NCI-H1930 (cell line): Measurements from ENCODE around the gene ITPRIPL1.

ENCODE experiments used
- DNase-seq, 2 experiments: peaks; one replicate each; lab custom pipeline; 2025; lab: John Stamatoyannopoulos, UW

ITPRIPL1 gene

DNA sequence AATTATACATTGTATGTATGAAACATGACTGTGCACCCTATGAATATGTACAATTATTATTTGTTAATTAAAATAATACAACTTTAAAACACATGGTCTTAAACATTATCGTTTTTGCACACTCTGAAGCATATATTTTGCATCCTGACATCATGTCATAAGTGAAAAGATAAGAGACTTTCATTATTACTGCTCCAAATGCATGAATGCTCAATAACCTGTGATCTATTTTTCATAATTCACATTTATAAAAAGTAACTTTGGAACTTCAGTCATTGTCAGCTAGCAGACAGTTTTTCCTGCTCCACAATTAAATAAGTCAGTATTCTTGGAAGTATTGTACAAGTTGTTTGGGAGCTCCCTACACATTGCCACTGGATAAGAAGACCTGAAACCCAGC lies 1.3 kb upstream of the ITPRIPL1 start:
- no peak for DNase-seq

DNA sequence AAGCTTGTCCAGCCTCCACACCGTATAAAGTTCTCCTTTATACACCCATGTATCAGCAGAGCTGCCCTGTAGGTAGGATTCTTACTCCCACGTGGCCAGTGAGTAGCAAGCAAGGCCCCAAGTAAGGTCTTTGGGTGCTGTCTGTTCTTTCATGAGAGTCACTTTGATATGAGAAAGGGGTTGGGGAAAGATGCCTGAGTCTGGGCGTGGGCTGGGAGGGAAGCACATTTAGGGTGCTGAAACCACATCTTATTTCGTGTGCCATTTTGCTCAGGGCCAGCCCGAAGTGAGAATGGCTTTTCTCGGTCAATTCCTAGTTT lies 436 bp upstream of the ITPRIPL1 start:
- no peak for DNase-seq

DNA sequence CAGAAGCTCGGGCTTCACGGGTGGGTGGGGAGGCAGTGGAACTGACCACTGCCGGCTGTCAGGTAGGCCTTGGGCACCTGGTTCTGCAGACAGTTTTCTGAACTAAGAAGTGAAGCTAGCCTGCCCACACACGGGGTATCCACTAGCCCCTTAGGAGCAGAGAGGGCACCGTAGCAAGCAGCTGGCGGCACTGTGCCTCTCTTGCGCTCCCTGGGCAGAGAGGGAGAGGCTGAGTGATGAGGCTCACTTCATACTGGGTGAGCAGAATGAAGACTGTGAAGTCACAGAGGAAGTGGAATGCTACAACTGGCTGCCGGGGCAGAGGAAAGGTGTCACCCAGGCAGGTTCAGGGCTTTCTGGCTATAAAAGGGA lies 753 bp downstream of the ITPRIPL1 start:
- no peak for DNase-seq

- DNase-seq: no peak
These were observed 1.4 kb downstream of the ITPRIPL1 start for GRCh38 chr2:96326564-96326963.

GRCh38 chr2:96326990-96327820 lies 2.1 kb downstream of the ITPRIPL1 start:
- no peak for DNase-seq

GRCh38 chr2:96329456-96329855 lies 4.3 kb downstream of the ITPRIPL1 start:
- no peak for DNase-seq

- DNase-seq: no peak
These were observed 4.8 kb downstream of the ITPRIPL1 start for GRCh38 chr2:96329874-96330273.

- DNase-seq: no peak
These were observed 5.3 kb downstream of the ITPRIPL1 start for GRCh38 chr2:96330407-96330806.

GRCh38 chr2:96333708-96334107 lies 8.6 kb downstream of the ITPRIPL1 start:
- no peak for DNase-seq

- DNase-seq: no peak
These were observed 11.1 kb downstream of the ITPRIPL1 start for GRCh38 chr2:96336104-96336775.

- DNase-seq: no peak
These were observed 11.8 kb downstream of the ITPRIPL1 start for GRCh38 chr2:96336873-96337272.

GRCh38 chr2:96340493-96341414 lies 15.6 kb downstream of the ITPRIPL1 start:
- DNase-seq: no peak

- DNase-seq: no peak
These were observed 16.5 kb downstream of the ITPRIPL1 start for GRCh38 chr2:96341641-96342040.

DNA sequence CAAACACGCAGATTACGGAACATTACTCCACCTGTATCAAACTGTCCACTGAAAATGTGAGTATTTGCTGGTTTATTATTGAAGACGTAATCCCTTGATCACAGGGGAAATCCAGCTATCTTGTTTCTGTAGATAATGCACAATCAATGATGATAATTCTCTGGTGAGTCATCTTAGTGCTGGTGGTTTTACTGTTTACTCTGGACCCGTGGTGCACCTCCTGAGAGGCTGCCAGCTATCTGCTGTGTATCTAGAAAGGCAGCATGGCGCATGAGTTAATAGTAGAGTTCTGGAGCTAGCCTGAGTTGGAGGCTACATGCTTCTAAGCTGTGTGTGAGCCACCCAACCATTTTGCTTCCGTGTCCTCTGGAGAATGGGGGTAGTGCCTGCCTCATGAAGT lies 17.0 kb downstream of the ITPRIPL1 start:
- no peak for DNase-seq

DNA sequence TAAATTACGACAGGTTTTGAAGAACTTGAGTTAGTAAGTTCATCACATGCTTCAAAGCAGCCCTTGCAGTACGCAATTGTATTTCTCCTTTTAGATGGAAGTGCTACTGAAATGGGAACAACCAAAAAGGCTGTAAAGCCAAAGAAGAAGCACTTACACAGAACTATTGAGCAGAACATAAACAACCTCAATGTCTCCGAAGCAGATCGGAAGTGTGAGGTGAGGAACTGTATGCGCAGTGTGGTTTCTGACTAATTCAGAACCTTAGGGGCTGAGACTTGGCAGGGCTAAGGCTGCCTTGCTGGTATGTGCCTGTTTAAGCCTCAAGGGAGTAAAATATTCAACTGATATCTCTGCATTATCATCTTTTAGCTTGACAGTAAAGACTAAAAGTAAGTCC lies 18.9 kb downstream of the ITPRIPL1 start:
- DNase-seq: no peak

DNA sequence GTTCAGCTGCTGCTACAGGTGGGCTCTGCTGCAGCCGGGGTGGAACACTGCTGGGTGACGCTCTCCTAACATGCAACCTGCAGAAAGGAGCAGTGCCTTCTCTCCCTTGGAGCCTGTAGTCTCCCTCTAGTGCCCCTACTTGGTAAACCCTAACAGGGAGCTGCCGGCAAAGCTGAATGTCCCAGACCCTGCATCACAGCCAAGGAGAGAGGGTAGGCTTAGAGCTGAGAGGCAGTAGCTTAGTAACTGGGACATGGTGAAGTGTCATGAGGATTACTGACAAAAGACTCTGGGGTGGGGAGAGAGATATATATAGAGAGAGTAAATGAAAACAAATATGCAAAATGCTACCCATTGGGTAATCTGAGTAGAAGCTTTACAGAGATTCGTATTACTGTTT lies 20.3 kb downstream of the ITPRIPL1 start:
- no peak for DNase-seq

- no peak for DNase-seq
These were observed 20.8 kb downstream of the ITPRIPL1 start for GRCh38 chr2:96345868-96346462.

- DNase-seq: no peak
These were observed 22.3 kb downstream of the ITPRIPL1 start for GRCh38 chr2:96347395-96347794.

- no peak for DNase-seq
These were observed 28.0 kb downstream of the ITPRIPL1 start for GRCh38 chr2:96353032-96353561.

DNA sequence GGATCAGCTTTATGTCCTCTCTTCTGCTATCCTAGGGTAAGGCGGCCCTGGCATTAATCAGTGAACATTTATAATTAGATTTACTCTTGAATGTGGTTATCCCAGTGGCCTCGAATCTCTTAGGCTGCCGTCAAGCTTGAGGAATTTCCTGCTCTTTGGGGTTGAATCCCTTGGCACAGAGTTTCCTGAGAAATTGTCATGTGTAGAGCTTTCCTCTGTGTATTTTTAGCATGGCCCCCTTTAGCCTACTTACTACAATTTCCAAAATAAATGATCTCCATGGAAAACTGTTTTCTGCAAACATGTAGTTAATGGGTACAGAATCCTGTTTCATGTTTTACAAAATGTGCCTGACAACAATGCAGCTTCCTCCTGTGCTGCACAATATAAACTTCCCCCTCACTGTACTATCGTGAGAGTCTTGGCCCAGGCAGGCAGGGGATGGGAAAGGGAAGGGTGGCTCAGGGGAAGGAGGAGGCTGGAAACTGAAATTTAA lies 28.5 kb downstream of the ITPRIPL1 start:
- no peak for DNase-seq

DNA sequence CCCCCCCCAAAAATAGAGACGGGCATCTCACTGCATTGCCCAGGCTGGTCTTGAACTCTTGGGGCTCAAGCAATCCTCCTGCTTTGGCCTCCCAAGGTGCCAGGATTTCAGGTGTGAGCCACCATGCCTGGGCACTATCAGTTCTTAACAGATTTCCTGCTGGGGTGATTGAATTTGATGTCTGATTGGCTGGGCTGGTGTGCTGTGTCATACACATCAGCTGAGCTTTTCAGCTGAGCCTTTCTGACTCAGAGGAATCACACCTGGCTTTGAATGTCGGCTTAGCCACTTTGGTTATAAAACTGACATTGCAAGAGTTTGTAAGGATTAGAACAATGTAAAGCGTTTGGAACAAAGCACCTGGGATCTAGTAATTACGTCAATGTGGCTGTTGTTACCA lies 29.4 kb downstream of the ITPRIPL1 start:
- DNase-seq: no peak

GRCh38 chr2:96356889-96357288 lies 31.8 kb downstream of the ITPRIPL1 start:
- no peak for DNase-seq
